Measurements from ENCODE around the gene COL23A1.

COL23A1 gene

GRCh38 chr5:178471711-178472110 lies 118.5 kb downstream of the COL23A1 start:
- no peak for DNase-seq (ENCODE audit: low spot score)
- TF ChIP-seq CTCF (IDR thresholded peaks at IDR 0.05; ENCODE audit: borderline replicate concordance, control extremely low read depth, extremely low read depth, insufficient read depth, missing control alignments): no peak
- in situ Hi-C loops (cut with MboI; ENCODE audit: low sequenced_read_pairs, unreplicated experiment): no loop called here

GRCh38 chr5:178470760-178471025 lies 119.5 kb downstream of the COL23A1 start:
- no peak for TF ChIP-seq CTCF (IDR thresholded peaks at IDR 0.05; ENCODE audit: borderline replicate concordance, control extremely low read depth, extremely low read depth, insufficient read depth, missing control alignments)
- in situ Hi-C loops (cut with MboI; ENCODE audit: low sequenced_read_pairs, unreplicated experiment): no loop called here
- no peak for DNase-seq (ENCODE audit: low spot score)

GRCh38 chr5:178469975-178470759 lies 120.0 kb downstream of the COL23A1 start:
- no peak for TF ChIP-seq CTCF (IDR thresholded peaks at IDR 0.05; ENCODE audit: borderline replicate concordance, control extremely low read depth, extremely low read depth, insufficient read depth, missing control alignments)
- in situ Hi-C loops (cut with MboI; ENCODE audit: low sequenced_read_pairs, unreplicated experiment): no loop called here
- no peak for DNase-seq (ENCODE audit: low spot score)

GRCh38 chr5:178469011-178469974 lies 120.9 kb downstream of the COL23A1 start:
- no peak for DNase-seq (ENCODE audit: low spot score)
- no peak for TF ChIP-seq CTCF (IDR thresholded peaks at IDR 0.05; ENCODE audit: borderline replicate concordance, control extremely low read depth, extremely low read depth, insufficient read depth, missing control alignments)
- in situ Hi-C loops (cut with MboI; ENCODE audit: low sequenced_read_pairs, unreplicated experiment): no loop called here

GRCh38 chr5:178468196-178468685 lies 122.0 kb downstream of the COL23A1 start:
- DNase-seq (ENCODE audit: low spot score): no peak
- TF ChIP-seq CTCF (IDR thresholded peaks at IDR 0.05; ENCODE audit: borderline replicate concordance, control extremely low read depth, extremely low read depth, insufficient read depth, missing control alignments): no peak
- in situ Hi-C loops (cut with MboI; ENCODE audit: low sequenced_read_pairs, unreplicated experiment): no loop called here

- TF ChIP-seq CTCF (IDR thresholded peaks at IDR 0.05; ENCODE audit: borderline replicate concordance, control extremely low read depth, extremely low read depth, insufficient read depth, missing control alignments): no peak
- DNase-seq (ENCODE audit: low spot score): no peak
- in situ Hi-C loops (cut with MboI; ENCODE audit: low sequenced_read_pairs, unreplicated experiment): no loop called here
Observed at GRCh38 chr5:178467568-178468195, 122.5 kb downstream of the COL23A1 start.
